ENCODE results near the gene RUVBL2. TPM values are rescaled to one million over a fixed set of nuclear protein-coding genes. Genes with fewer than 3 reads are reported as not detected.

RUVBL2 gene
- total and polyA plus RNA-seq, 4 donors = 29.6 to 80.1 (median 49.6) TPM

GRCh38 chr19:49064029-49064629 is 70.4 kb downstream of the RUVBL2 start:
- no peak overlapping the region for H3K27ac ChIP-seq (ENCODE audit: low read depth in 1 of 2, low read length in 2 of 2)
- WGBS = 55% methylated on average over 10 of the region's 10 CpGs
- no peaks in the 10 kb centered on the region for H3K36me3 ChIP-seq (ENCODE audit: control insufficient read depth in 4 of 4, insufficient read depth in 3 of 4, low read depth in 1 of 4, low read length in 3 of 4)
- TF ChIP-seq SP1 (IDR thresholded peaks at IDR 0.05) (no peak), ZBTB33 (IDR thresholded peaks at IDR 0.05) (no peak), EGR1 (IDR thresholded peaks at IDR 0.05; ENCODE audit: low read depth in 2 of 2) (no peak), FOXA1 (IDR thresholded peaks at IDR 0.05) (no peak), NR2F2 (IDR thresholded peaks at IDR 0.05) (no peak), ATF3 (IDR thresholded peaks at IDR 0.05) (no peak), TAF1 (conservative IDR thresholded peaks at IDR 0.05) (no peak), MAX (IDR thresholded peaks at IDR 0.05) (no peak), REST (IDR thresholded peaks at IDR 0.05) (no peak), RXRA (IDR thresholded peaks at IDR 0.05) (no peak), GABPA (IDR thresholded peaks at IDR 0.05 in 1 of 2, conservative IDR thresholded peaks at IDR 0.05 in 1 of 2) (no peak), FOXA2 (IDR thresholded peaks at IDR 0.05) (no peak)
- no peaks in the 10 kb centered on the region for H3K4me1 ChIP-seq (ENCODE audit: control insufficient read depth in 4 of 4, insufficient read depth in 4 of 4, low read length in 3 of 4)
- no peak overlapping the region for H3K4me3 ChIP-seq (ENCODE audit: low read depth in 1 of 3, low read length in 3 of 3)
- H3K9ac ChIP-seq (ENCODE audit: low read depth in 1 of 2, low read length in 2 of 2) = no peak overlapping the region
- no peaks in the 10 kb centered on the region for H3K27me3 ChIP-seq (ENCODE audit: control insufficient read depth in 4 of 4, insufficient read depth in 4 of 4, low read length in 3 of 4)
- DNase-seq (ENCODE audit: low spot score) = no peak
- H3K9me3 ChIP-seq (ENCODE audit: control insufficient read depth in 4 of 4, low read length in 3 of 4) = no peaks in the 10 kb centered on the region

GRCh38 chr19:49064768-49065611 is 71.3 kb downstream of the RUVBL2 start, which contains the start of gene NTF4:
NTF4 (minus strand) TSS chr19:49064818; CDS start chr19:49061997, 2,821 bp downstream.
- Histone ChIP-seq H3K4me1 (ENCODE audit: control insufficient read depth in 4 of 4, insufficient read depth in 4 of 4, low read length in 3 of 4) (no peaks in the 10 kb centered on the region), H3K27me3 (ENCODE audit: control insufficient read depth in 4 of 4, insufficient read depth in 4 of 4, low read length in 3 of 4) (no peaks in the 10 kb centered on the region), H3K9ac (ENCODE audit: low read depth in 1 of 2, low read length in 2 of 2) (no peak within 1 kb of the TSS), H3K36me3 (ENCODE audit: control insufficient read depth in 4 of 4, insufficient read depth in 3 of 4, low read depth in 1 of 4, low read length in 3 of 4) (no peaks in the 10 kb centered on the region), H3K27ac (ENCODE audit: low read depth in 1 of 2, low read length in 2 of 2) (no peak within 1 kb of the TSS), H3K9me3 (ENCODE audit: control insufficient read depth in 4 of 4, low read length in 3 of 4) (no peaks in the 10 kb centered on the region), H3K4me3 (ENCODE audit: low read depth in 1 of 3, low read length in 3 of 3) (peak within 1 kb of the TSS in 1 of 3 donors; percentile 28)
- TF ChIP-seq EGR1 (IDR thresholded peaks at IDR 0.05; ENCODE audit: low read depth in 2 of 2) (no peak), FOXA2 (IDR thresholded peaks at IDR 0.05) (no peak), JUND (IDR thresholded peaks at IDR 0.05) (no peak), CTCF (IDR thresholded peaks at IDR 0.05; ENCODE audit: low read depth, low read length, missing input control) (no peak), GABPA (IDR thresholded peaks at IDR 0.05 in 1 of 2, conservative IDR thresholded peaks at IDR 0.05 in 1 of 2) (no peak), RAD21 (IDR thresholded peaks at IDR 0.05) (no peak), HNF4A (conservative IDR thresholded peaks at IDR 0.05) (no peak), SP1 (IDR thresholded peaks at IDR 0.05) (no peak)
- 5% methylated on average over 53 of the region's 53 CpGs for WGBS
- DNase-seq (ENCODE audit: low spot score) = no peak
